Stimulated activated memory B cell treated with anti-CD40 and anti-IgM and Interleukin-4, amounts not matched to agents 10 μg/mL and 1 μg/mL and 100 μg/mL, for 72 hours (primary cell): Measurements from ENCODE around the gene BABAM2.

Source experiments
- ATAC-seq: fragments of 150-1000 bp; cut with Tn5 transposase; 2 replicates; pipeline ENCODE4 v1.10.0; 2021
- H3K27ac Mint-ChIP-seq: one replicate; pipeline ENCODE4 v1.8.0; 2022; ENCODE audit warnings: mild to moderate bottlenecking, mixed read lengths
- H3K27me3 Mint-ChIP-seq: one replicate; pipeline ENCODE4 v1.8.0; 2022; ENCODE audit warnings: mixed read lengths
- H3K36me3 Mint-ChIP-seq: one replicate; pipeline ENCODE4 v1.8.0; 2022; ENCODE audit warnings: mixed read lengths
- H3K4me1 Mint-ChIP-seq: one replicate; pipeline ENCODE4 v1.8.0; 2022; ENCODE audit warnings: mixed read lengths
- H3K4me3 Mint-ChIP-seq: one replicate; pipeline ENCODE4 v1.8.0; 2022; ENCODE audit warnings: mild to moderate bottlenecking, moderate library complexity, mixed read lengths
- H3K9me3 Mint-ChIP-seq: one replicate; pipeline ENCODE4 v1.8.0; 2022; ENCODE audit warnings: mixed read lengths

Gene BABAM2

DNA sequence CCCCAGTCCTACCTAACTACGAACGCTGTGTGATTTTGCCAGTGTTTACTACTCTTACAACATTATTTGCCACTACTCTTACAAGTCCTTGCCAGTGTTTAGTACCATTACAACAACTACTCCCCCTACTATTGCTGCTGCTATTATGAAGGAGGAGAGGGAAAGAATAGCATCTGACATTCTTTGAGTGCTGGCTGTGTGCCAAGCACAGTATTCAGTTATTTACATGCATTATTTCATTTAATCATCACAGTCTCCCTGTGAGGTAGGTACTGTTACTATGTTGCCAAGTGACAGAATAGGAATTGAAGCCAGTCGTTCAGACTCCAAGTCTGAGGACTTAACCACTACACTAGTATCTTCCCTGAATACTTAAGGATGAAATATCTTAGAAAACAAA lies 316.2 kb downstream of the BABAM2 start:
- H3K27ac Mint-ChIP-seq, result no peak overlapping the region
- peaks cover 32% of the 10 kb centered on the region for H3K36me3 Mint-ChIP-seq
- H3K9me3 Mint-ChIP-seq, result no peaks in the 10 kb centered on the region
- ATAC-seq, result no peak
- no peaks in the 10 kb centered on the region for H3K4me1 Mint-ChIP-seq
- no peak overlapping the region for H3K4me3 Mint-ChIP-seq
- H3K27me3 Mint-ChIP-seq, result no peaks in the 10 kb centered on the region

- no peak overlapping the region for H3K27ac Mint-ChIP-seq
- no peaks in the 10 kb centered on the region for H3K9me3 Mint-ChIP-seq
- H3K27me3 Mint-ChIP-seq, result no peaks in the 10 kb centered on the region
- no peak for ATAC-seq
- no peaks in the 10 kb centered on the region for H3K4me1 Mint-ChIP-seq
- no peak overlapping the region for H3K4me3 Mint-ChIP-seq
- peaks cover 12% of the 10 kb centered on the region for H3K36me3 Mint-ChIP-seq
These were observed 318.7 kb downstream of the BABAM2 start for GRCh38 chr2:28209261-28209691.

DNA sequence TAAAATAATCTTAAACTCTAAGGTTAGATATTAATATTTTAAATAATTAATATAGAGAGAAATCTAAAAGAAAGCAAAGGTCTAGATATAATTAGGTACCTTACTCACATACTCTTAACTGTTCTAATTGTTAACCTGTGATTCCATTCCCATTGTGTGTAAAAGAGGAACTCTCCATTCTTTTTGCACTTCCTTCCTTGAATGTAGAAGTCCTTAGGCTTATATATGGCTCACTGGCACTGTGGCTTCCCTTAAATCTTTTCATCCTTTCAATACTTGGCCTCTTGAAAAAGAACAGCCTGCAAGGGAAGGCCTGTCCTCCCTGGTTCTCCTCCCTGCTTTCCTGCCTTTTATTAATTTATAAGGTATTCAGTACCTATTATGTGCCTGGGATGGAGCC lies 319.3 kb downstream of the BABAM2 start:
- peaks cover 11% of the 10 kb centered on the region for H3K36me3 Mint-ChIP-seq

GRCh38 chr2:28210535-28210934 lies 320.0 kb downstream of the BABAM2 start:
- no peaks in the 10 kb centered on the region for H3K27me3 Mint-ChIP-seq
- H3K4me3 Mint-ChIP-seq, result no peak overlapping the region
- H3K4me1 Mint-ChIP-seq, result no peaks in the 10 kb centered on the region
- no peak for ATAC-seq
- no peaks in the 10 kb centered on the region for H3K9me3 Mint-ChIP-seq
- peaks cover 11% of the 10 kb centered on the region for H3K36me3 Mint-ChIP-seq
- H3K27ac Mint-ChIP-seq, result no peak overlapping the region

More for the DNA sequence above, 319.3 kb downstream of the BABAM2 start:
- no peak for ATAC-seq
- Mint-ChIP-seq H3K4me1 (no peaks in the 10 kb centered on the region), H3K9me3 (no peaks in the 10 kb centered on the region), H3K27me3 (no peaks in the 10 kb centered on the region), H3K27ac (no peak overlapping the region), H3K4me3 (no peak overlapping the region)

GRCh38 chr2:28216331-28216730 lies 325.8 kb downstream of the BABAM2 start:
- no peak for ATAC-seq
- Mint-ChIP-seq H3K4me3 (no peak overlapping the region), H3K36me3 (peaks cover 6% of the 10 kb centered on the region), H3K4me1 (no peaks in the 10 kb centered on the region), H3K27me3 (no peaks in the 10 kb centered on the region), H3K27ac (no peak overlapping the region), H3K9me3 (no peaks in the 10 kb centered on the region)

DNA sequence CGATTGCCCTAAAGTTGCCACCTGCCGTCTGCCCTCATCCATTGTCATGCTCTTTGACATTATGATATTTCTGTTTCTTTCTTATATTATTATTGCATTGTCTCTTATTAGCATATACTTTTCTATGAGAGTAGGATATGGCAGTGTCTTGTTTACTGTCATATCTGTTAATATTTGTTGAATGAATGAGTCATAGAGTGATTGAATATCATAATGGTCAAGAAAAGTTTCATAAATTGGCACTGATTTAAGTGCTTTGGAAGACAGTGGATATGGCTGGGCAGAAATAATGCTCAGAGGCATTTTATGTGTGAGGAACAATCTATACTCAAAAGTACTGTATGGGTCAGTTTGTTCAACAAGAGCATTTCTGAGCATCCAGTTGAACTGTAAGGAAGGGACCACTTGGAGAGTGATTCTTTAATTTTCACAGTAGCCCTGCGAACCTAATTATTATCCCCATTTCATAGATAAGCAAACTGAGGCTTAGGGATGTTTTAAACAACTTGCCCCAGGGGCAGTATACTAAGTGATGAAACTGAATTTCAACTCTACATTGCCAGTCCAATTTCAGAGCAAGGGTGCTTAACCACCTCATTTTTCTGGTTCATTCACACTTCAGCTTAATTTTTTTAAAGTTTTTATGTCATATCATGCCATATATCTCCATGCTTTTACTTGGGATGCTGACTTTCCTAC lies 326.7 kb downstream of the BABAM2 start:
- ATAC-seq, result no peak
- Mint-ChIP-seq H3K4me1 (no peaks in the 10 kb centered on the region), H3K9me3 (no peaks in the 10 kb centered on the region), H3K4me3 (no peak overlapping the region), H3K27ac (no peak overlapping the region), H3K27me3 (no peaks in the 10 kb centered on the region), H3K36me3 (peaks cover 11% of the 10 kb centered on the region)

- H3K4me3 Mint-ChIP-seq, result no peak overlapping the region
- no peaks in the 10 kb centered on the region for H3K9me3 Mint-ChIP-seq
- H3K27me3 Mint-ChIP-seq, result no peaks in the 10 kb centered on the region
- H3K36me3 Mint-ChIP-seq, result peaks cover 11% of the 10 kb centered on the region
- H3K4me1 Mint-ChIP-seq, result no peaks in the 10 kb centered on the region
- H3K27ac Mint-ChIP-seq, result no peak overlapping the region
- ATAC-seq, result no peak
These were observed 328.6 kb downstream of the BABAM2 start for GRCh38 chr2:28219138-28219537.

- no peaks in the 10 kb centered on the region for H3K27me3 Mint-ChIP-seq
- H3K36me3 Mint-ChIP-seq, result peaks cover 11% of the 10 kb centered on the region
- ATAC-seq, result no peak
- no peak overlapping the region for H3K4me3 Mint-ChIP-seq
- no peaks in the 10 kb centered on the region for H3K4me1 Mint-ChIP-seq
- no peaks in the 10 kb centered on the region for H3K9me3 Mint-ChIP-seq
- H3K27ac Mint-ChIP-seq, result no peak overlapping the region
These were observed 329.3 kb downstream of the BABAM2 start for GRCh38 chr2:28219758-28220368.

DNA sequence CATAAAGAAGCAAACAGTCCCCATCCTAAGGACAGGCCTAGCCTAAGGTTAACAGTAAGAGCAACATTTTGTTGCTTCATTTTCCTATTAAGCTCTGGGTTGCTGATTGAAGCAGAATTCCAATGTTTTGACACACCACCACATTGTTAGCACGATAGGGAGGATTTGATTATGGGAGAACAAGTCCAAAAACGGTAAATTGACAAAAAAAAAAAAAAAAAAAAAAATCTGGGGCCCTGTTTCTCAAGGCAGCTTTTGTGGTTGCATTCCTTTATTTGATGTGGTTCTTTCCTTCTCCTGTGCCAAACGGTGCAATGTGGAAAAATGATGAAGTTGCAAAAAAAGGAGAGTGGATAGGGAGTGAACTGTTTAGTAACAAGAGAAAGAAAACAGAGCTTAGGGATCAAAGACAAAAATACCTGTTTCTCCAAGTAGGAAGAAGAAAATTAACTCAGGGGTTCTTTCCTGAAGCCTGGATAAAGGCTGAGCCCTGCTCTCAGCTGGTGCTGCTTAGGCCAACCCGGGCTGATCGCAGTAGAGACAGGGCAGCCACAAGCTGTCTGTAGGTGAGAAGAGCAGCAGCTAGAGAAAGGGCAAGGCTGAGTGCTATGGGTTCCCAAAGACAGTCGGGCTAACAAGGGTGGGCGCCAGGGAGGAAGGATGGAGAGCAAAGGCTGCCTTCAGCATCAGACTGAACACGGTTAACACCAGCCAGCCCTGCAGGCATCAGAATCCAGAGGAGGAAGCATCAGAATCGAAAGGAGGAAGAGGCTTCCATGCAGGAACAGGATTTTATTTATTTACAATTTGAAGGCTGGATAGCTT lies 334.3 kb downstream of the BABAM2 start:
- peaks cover 26% of the 10 kb centered on the region for H3K36me3 Mint-ChIP-seq
- no peak for ATAC-seq

DNA sequence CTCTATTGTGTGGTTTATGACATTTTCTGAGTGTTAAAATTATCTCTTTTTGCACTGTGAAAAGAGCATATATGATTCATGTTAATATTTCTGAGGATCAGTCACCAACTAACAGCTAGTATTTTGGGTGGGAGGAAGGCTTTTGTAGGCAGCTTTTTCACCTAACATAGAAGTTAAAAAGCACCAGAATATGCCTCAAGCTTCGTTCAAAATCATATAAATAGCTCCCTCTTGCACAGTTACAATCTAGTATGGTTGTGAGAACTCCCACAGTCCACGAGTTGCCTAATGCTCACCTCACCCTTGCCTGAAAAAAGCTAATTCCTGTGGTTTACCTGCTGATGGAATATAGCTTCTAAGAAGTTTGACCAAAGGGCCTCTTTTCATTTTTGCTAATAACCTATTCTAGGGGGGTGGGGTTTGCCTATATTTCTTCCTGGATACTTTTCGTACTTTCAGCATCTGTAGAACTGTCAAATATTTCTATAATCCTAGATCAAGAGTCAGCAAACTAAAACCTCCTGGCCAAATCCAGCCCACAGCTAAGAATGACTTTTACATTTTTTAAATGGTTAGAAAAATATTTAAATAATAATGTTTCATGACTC lies 335.0 kb downstream of the BABAM2 start:
- H3K27ac Mint-ChIP-seq, result no peak overlapping the region
- H3K9me3 Mint-ChIP-seq, result no peaks in the 10 kb centered on the region
- H3K27me3 Mint-ChIP-seq, result no peaks in the 10 kb centered on the region
- peaks cover 26% of the 10 kb centered on the region for H3K36me3 Mint-ChIP-seq
- ATAC-seq, result no peak
- no peaks in the 10 kb centered on the region for H3K4me1 Mint-ChIP-seq
- no peak overlapping the region for H3K4me3 Mint-ChIP-seq

More for the DNA sequence above, 334.3 kb downstream of the BABAM2 start:
- Mint-ChIP-seq H3K9me3 (no peaks in the 10 kb centered on the region), H3K27me3 (no peaks in the 10 kb centered on the region), H3K4me3 (no peak overlapping the region), H3K27ac (no peak overlapping the region), H3K4me1 (no peaks in the 10 kb centered on the region)

DNA sequence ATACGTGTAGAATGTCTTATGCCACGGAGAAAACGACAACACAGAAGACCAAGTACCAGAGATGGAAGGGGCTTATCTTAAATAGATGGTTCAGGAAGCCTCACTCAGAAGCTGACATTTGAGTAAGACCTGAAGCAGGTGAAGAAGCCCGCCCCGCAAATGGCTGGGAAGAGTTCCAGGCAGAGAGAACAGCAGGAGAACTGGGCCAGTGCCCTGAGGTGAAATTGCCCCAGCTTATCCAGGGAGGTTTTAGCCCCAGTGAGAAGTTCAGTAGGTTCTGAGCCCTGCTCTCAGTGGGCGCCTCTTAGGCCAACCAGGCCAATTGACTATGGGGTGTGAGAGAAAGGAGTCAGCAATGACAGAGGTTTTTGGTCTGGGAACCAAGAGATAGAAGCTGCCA lies 336.0 kb downstream of the BABAM2 start:
- no peak for ATAC-seq
- H3K27me3 Mint-ChIP-seq, result no peaks in the 10 kb centered on the region

DNA sequence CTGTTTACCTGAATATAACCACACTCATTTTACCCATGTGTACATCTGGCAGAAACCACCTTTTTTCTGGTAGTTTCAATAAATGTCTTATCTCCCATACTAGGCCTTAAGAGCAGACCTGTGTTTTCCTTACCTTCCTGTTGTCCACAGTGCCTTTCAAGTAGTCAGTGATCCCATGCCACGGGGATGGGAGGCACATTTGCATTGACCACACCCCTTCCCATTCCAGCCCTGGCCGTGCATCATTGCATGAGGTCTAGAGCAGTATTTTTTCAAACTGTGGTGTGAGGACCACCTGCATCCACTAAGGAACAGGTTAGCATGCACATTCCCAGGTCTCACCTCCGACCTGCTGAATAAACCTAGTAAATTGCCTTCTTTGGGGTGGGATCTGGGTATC lies 337.0 kb downstream of the BABAM2 start:
- no peak for ATAC-seq
- H3K4me3 Mint-ChIP-seq, result no peak overlapping the region

More for the DNA sequence above, 336.0 kb downstream of the BABAM2 start:
- Mint-ChIP-seq H3K9me3 (no peaks in the 10 kb centered on the region), H3K4me1 (no peaks in the 10 kb centered on the region), H3K36me3 (peaks cover 18% of the 10 kb centered on the region), H3K27ac (no peak overlapping the region), H3K4me3 (no peak overlapping the region)

DNA sequence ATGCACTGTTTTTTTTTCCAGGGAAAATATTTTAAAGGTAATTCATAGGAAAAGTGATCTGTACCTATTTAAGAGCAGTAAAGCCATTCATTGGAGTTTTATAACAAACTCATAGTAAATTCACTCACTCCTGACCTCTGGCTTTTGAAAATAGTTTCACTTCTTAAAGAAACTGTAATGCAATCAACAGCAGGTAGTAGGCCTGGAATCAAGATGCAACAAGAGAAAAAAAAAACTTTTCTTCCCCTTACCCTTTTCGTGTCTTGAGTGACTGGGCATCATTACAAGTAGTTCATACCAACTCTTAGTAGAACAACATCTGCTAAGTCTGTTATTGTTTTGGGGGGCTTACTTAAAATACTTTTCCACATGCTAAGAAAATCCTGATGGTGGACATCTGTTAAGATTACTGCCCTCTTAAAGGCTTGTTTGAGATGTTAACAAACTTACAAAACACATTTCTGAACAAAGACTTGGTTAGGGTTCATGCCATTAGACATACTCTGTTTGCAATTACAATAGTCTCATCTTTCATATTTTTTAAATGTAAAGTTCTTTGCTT lies 338.0 kb downstream of the BABAM2 start:
- H3K27me3 Mint-ChIP-seq, result no peaks in the 10 kb centered on the region
- no peak for ATAC-seq
- H3K9me3 Mint-ChIP-seq, result no peaks in the 10 kb centered on the region
- H3K36me3 Mint-ChIP-seq, result peaks cover 22% of the 10 kb centered on the region
- H3K27ac Mint-ChIP-seq, result no peak overlapping the region
- no peak overlapping the region for H3K4me3 Mint-ChIP-seq
- no peaks in the 10 kb centered on the region for H3K4me1 Mint-ChIP-seq

More for the DNA sequence above, 337.0 kb downstream of the BABAM2 start:
- Mint-ChIP-seq H3K4me1 (no peaks in the 10 kb centered on the region), H3K27ac (no peak overlapping the region), H3K36me3 (peaks cover 14% of the 10 kb centered on the region), H3K27me3 (no peaks in the 10 kb centered on the region), H3K9me3 (no peaks in the 10 kb centered on the region)

DNA sequence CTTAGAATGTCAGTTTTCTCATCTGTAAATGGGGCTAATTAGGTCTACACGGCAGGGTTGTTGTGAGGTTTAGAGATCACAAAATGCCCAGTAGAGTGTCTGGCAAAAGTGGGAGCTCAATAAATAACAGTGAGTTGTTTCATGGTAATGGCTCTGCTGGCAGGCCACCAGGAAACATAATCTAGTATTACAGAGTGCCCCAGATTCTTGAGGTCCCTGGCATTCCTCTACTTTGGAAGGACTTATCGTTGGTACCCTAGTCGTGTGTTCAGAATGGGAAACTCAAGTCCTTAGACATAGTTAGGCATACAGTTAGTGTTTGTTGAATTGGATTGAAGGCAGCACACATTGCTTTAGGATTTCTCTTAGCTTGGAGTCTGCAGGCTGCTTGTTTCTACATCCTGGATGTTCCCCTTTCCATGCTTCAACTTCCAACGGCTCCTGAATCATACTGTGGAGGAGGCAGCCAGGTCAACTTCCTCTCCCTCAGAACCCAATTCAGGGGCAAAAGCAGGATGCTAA lies 340.6 kb downstream of the BABAM2 start:
- Mint-ChIP-seq H3K4me1 (no peaks in the 10 kb centered on the region), H3K4me3 (no peak overlapping the region), H3K9me3 (no peaks in the 10 kb centered on the region), H3K36me3 (peaks cover 38% of the 10 kb centered on the region), H3K27me3 (no peaks in the 10 kb centered on the region), H3K27ac (no peak overlapping the region)
- ATAC-seq, result no peak

DNA sequence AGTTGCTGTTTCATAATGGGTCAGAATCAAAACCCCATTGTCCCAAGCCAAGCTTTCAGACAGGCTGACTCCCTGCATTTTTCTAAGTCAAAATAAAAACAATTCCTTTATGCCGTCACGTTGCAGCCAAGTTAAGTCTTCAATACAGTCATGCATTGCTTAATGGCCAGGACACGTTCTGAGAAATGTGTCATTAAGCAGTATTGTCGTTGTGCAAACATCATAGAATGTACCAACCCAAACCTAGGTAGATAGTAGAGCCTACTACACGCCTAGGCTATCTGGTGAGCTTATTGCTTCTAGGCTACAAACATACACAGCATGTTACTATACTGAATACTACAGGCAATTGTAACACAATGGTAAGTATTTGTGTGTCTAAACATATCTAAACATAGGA lies 341.8 kb downstream of the BABAM2 start:
- H3K27me3 Mint-ChIP-seq, result no peaks in the 10 kb centered on the region
- no peaks in the 10 kb centered on the region for H3K4me1 Mint-ChIP-seq
- no peaks in the 10 kb centered on the region for H3K9me3 Mint-ChIP-seq
- H3K4me3 Mint-ChIP-seq, result no peak overlapping the region
- H3K36me3 Mint-ChIP-seq, result peaks cover 32% of the 10 kb centered on the region
- ATAC-seq, result no peak
- H3K27ac Mint-ChIP-seq, result no peak overlapping the region
